Activated gamma-delta T cell treated with anti-CD3 and anti-CD28 coated beads, Interleukin-2, amount 50 U/mL, for 16 hours (primary cell): Measurements from ENCODE around the gene PRKAR2B.

Experiments
- DNase-seq: peaks from one replicate; pipeline ENCODE4 v3.0.0-alpha.2; 2020; ENCODE audit warnings: low read depth

The PRKAR2B gene

DNA sequence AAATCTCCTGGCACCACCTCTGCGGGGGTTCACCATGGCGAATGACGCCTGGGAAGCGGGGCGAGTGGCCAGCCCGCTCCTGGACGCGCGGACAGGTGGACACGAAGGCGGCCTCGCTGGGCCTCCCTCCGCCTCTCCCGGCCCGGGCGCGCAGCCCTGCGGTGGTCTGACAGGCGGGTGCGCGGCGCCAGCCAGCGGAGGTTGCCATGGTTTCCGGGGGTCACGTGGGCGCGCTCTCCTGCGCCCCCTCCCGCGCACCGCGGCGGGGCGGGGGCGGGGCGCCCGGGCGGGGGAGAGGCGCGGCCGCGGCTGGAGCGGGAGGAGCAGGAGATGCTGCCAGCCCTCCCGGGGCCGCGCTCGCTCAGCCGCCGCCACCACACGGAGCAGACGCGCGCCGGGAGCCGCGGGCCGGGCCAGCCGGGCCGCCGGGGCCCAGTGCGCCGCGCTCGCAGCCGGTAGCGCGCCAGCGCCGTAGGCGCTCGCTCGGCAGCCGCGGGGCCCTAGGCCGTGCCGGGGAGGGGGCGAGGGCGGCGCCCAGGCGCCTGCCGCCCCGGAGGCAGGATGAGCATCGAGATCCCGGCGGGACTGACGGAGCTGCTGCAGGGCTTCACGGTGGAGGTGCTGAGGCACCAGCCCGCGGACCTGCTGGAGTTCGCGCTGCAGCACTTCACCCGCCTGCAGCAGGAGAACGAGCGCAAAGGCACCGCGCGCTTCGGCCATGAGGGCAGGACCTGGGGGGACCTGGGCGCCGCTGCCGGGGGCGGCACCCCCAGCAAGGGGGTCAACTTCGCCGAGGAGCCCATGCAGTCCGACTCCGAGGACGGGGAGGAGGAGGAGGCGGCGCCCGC is at the start of gene PRKAR2B:
Gene PRKAR2B, plus strand, starts transcription at position 359 of the 848 bp plus-strand sequence. Its CDS starts 203 bp downstream, at position 562.
- peak; percentile 53 for DNase-seq

DNA sequence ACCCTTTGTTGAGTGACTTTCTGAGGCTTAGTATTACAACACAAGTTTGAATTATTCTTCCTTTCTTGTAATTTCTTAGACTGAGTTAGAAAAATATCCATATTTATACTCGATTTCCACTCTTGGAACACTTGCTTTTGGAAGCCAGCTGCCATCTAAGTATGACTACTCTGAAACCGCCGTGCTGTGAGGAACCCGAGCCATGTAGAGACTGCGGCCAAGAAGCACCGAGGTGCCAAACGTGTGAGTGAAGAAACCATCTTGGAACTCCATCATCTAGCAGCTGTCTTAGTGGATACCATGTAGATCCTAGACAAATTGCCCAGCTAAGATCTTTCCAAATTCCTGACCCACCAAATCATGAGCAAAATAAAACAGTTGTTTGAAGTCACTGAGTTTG is 49.7 kb upstream of the PRKAR2B start:
- DNase-seq, result no peak

DNA sequence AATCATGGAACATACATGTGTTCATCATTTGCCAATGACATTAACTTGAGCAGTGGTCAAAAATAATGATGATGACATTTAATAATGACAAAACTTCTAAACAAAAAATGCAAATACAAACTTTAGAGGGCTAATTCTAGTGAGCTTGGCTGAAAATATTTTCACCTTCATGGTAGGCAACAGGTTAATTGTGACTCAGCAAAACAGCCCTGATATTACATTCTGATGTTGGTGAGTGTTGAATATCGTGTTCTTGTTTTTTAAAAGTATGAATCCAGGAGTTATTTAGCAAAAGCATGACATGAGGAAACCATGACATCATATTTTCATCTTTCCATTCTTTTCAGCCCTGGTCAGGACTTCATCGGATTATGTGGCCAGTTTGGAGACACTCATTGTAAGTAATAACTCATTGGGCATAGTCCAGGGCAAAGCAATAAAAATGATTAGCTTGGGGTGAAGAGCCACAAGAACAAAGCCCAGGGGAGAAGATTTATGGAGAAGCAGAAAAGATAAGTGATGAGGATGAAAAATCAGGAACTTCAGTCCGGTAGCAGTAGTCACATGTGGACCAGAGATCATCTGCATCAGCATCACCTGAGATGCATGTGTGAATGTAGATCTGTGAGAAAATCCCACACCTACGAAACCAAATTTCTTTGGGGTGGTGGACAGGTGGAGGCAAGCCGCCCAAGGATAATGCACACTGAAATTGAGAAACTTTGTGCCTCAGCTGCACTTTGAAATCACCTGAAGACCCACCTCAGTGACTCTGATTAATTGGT is 46.8 kb upstream of the PRKAR2B start:
- DNase-seq, result no peak

DNA sequence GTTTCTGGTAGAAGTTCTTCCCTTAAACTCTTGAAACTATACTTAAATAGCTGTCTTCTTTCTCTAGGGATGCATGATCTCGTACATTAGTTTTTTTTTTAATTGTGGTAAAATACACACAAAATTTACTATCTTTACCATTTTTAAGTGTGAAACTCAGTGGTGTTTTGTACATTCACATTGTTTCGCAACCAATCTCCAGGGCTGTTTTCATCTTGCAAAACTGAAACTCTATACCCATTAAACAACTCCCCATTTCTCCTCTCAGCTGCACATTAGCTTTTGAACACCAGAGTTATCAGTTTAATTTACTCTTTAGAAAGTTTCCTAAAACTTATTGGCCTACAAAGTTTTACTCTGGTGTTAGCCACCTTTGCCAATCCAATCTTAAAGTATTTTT is 45.5 kb upstream of the PRKAR2B start:
- no peak for DNase-seq

DNA sequence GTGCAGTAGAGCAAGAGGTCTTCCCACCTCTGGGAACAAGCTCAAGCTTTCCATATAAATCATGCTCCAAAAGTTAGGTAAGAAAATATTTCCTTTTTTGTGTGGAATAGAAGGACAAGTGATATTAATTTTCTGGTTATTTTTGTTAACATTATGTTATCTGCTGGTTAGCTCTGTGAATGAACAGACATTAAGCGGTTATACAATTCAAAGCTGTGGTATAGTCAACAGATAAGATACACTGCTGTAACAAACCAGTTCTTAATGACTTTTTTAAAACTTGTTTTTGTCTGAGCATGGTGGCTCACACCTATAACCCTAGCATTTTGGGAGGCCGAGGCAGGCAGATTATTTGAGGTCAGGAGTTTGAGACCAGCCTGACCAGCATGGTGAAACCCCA is 43.0 kb upstream of the PRKAR2B start:
- no peak for DNase-seq

DNA sequence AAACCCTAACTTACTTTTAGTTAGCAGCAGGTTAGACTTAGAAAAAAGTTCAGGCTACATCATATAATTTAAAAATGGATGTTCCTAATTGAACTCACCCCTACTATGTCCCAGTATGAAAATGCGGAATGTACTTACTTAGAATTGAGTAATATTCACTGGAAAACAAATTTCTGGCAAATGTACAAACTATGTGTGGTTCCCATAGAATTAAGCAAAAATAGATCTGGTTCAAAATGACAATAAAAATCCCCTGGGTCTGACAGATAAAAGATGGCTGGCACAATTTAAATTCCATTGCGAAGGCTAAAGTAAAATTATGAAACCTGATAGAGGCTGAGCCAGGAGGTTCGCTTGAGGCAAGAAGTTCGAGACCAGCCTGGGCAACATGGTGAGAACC is 42.4 kb upstream of the PRKAR2B start:
- DNase-seq, result no peak

DNA sequence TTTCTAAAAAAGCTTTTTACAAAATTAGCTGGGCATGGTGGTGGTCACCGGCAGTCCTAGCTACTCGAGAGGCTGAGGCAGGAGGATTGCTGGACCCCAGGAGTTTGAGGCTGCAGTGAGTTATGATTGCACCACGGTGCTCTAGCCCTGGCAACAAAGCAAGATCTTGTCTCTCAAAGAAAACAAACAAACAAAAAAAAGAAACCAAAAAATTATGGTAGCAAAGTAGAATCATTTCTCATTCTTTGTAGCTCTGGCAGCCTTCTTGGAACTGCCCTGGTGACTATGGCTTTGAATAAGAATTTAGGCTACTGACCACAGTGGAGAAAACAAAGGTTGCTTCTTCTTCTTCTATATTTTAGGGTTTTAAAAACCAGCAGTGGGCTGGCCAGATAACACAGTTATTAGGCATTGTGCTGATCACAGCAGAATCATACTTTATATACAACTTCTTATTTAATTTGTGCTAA is 41.9 kb upstream of the PRKAR2B start:
- DNase-seq, result no peak

DNA sequence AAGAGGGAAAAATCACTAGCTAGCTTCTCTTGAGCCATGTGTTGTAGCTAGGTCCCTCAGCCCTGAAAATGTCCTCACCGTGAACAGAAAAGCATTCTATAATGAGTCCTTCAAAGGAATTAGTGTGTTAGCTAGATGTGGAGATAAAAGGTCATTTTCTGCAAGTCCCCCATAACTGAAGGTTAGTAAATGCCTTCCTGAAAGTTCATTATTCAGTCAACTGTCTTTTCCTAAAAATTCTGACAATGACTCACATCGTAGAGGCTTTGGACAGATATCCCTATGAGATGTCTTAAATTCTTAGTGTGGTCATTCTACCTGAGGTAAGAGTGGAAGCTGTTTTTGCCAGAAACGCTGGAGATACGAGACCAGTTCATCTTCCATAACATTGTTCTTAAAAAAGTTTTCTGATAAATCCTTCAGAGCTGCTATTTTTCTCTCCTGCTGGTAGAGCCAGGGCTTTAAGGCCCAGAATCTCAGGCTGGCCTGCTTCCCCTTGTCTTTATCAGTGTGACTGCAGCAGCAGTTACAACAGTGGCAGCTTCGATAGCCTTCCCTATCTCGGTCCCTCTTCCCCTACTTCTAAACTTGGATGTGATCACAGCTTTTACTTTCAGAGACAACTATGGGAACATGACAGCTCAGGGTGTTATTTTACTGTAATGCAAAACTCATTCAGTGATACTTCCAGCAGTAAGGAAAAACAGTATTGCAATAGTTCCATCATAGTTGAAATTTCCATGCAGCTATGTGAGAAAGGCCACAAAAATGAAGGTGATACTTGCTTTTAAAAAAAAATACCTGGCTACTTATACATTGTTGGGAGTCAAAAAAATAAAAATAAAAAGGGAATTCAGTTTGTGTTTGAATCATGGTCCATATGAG is 37.3 kb upstream of the PRKAR2B start:
- no peak for DNase-seq

DNA sequence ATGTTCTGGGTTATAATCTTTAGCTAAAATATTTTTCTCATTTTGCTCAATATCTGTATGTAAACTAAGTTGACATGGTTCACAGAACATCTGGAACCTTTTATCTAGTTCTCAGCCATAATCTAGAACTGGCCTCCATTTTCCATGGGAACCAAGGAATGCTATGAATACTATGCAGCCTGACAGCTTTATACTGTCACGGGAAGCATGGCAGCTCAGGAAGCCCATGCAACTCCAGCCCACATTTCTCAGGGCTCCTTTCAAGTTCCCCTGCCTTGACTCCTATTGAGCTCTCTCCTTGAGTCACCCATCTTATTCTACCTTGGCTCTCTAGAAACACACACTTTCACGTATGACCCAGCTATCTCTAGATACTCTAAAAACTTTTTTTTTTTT is 36.6 kb upstream of the PRKAR2B start:
- no peak for DNase-seq

DNA sequence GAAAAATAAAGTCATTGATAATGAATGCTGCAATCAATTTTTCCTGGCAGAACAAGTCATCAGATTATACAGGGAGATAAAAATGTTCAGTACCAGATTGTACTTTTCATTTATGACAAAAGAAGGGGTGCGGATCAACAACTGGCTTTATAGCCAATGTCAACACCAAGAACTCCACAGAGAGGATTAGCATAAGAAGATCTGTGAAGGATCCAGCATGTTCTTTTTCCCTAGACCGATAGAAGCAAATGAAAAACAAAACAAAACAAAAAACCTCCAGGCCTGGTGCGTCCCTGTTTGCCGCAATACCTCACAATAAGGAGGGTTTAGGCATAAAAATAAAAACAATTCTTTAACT is 34.7 kb upstream of the PRKAR2B start:
- no peak for DNase-seq

DNA sequence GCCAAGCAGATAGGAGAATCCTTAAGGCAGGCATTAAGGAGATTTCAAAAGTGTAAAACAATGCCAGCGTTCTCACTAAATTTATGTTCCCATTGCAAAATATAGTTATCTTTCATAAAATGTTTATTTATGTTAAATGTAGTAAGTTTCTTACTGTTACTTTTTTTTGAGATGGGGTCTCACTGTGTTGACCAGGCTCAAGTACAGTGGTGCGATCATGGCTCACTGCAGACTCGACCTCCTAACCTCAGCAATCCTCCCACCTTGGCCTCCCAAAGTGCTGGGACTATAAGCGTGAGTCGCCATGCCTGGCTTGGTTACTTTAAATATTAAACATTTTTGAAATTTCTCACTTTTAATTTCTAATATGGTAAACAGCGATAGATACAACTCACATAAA is 31.8 kb upstream of the PRKAR2B start:
- DNase-seq, result no peak

DNA sequence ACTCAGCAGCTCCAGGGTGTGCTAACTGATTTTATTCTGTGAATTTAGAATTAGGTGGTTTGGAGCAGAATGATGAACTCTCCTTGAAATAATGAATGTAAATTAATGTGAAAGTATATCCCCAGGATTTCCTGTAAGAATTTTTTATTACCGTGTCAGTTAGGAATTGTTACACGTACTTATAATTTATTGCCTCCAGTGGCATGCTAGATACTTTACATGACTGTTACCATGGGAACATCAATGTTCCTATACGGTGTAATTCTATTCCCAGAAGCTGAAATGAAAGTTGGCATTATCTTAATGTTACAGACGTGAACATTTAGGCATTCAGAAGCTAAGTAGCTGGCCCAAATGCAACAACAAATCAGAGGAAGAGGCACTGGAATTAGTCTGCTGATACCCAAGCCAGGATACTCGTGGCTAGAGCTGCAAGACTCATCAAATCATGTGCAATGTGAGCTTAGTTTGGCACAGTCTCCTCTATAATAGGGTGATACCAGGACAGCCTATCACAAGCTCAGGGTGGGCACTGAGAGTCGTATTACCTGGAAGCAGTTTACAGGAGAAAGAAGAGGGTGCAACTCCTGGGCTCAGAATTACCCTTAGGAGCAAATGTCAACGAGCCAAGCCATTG is 30.0 kb upstream of the PRKAR2B start:
- DNase-seq, result no peak

DNA sequence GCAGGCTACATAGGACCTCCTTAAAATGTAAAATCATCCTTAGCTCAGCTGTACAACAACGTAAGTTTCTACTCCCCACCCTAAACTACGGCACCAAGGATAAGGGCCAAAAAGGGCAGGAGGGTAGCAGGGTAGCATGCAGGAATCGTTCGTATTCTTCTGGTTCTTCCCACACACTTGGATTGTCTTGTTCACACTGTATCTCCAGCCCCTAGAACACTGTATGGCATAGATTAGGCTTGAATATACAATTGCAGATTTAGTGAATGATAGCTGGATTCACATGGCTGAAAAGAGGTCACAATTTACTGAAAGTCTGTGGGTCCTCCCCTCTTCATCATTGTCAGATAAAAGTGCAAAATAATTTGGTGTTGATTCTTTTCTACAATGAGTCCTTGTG is 28.2 kb upstream of the PRKAR2B start:
- no peak for DNase-seq

DNA sequence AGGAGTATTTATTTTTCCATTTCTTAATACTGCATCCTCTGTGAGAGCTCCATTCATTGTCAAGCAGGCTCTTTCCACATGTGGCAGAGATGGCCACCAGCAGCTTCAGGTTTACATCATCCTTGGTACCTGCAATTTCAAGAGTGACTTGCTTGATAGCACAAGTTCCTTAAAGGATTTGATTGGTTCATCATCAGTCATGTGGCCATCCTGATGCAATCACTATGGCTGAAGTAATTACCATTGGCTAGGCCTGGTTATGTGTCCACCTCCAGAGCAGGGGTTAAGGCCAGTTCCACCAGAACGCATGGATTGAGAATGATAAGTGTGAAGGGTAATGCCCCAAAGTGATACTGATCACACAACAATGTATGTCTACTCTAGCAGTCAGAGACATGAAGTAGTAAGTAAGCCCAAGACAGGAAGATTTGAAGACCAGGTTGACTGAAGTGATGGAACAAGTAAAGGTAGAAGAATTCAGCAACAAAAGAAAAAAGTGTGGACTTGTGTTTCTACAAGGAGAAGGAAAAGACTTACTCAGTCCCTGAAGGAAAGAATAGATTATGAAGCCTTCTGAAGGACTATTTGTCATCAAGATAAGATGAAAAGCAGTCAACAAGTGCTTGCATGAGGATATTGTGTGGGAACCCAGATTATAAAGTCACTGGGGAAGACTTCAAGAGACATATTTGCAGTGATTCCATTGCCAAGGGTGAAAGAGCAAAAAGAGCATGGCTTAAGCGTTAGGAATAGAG is 26.4 kb upstream of the PRKAR2B start:
- no peak for DNase-seq

DNA sequence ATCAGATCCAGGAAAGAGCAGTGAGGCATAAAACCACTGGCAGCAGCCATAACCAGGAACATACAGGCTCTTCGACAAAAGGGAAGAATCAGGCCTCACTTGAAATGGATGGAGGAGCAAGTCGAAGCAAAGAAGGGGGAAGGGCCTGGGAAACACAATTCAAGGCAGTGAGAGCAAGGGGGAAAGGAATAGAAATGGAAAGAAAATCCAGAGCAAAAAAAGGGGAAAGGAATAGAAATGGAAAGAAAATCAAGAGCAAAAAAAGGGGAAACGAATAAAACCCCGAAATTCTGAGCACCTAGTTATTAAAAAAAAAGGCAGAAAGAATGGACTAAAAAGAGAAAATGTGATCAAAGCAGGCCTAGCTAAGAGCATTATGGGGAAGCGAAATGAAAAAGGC is 24.1 kb upstream of the PRKAR2B start:
- no peak for DNase-seq

DNA sequence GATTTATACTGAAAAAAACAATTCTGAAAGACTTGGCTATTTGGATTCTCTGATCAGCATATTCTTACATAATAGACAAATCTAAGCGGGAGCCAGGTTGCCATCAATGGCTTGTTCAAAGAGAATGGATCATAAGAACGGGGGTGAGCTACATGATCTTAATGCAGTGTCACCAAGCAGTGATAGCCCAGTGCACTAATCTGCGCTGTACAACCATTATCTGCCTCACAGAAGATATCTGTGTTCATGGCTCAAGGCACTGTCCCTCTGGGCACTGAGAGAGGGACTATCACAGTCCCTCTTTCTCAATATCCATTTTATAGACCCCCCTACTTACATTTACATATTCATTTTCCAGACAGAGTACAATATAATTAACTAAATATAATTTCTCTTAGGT is 22.9 kb upstream of the PRKAR2B start:
- no peak for DNase-seq

DNA sequence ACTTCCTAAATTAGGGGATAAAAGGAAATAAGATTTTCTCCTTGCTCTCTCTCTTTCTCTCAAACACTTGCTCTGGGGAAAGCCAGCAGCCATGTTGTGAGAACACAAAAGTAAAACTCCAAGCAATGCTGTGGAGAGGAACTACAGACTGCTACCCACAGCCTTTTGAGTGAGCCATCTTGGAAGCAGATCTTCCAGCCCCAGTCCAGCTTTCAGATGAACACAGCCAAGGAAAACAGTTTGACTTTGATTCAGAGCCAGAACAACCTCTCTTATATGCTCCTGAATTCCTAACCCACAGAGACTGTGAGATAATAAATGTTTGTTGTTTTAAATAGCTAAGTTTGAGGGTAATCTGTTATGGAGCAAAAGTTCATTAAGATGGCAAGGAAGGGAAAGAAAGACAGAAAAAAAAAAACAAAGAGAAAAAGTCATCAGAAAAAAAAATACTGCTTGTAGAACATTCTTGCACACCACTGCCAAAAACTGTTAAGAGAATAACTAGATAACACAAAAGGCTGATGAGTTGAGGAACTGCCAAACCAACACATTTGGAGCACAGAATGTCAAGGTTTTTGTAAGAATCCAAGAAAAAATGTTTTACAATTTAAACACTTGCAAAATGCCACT is 20.9 kb upstream of the PRKAR2B start:
- DNase-seq, result no peak

DNA sequence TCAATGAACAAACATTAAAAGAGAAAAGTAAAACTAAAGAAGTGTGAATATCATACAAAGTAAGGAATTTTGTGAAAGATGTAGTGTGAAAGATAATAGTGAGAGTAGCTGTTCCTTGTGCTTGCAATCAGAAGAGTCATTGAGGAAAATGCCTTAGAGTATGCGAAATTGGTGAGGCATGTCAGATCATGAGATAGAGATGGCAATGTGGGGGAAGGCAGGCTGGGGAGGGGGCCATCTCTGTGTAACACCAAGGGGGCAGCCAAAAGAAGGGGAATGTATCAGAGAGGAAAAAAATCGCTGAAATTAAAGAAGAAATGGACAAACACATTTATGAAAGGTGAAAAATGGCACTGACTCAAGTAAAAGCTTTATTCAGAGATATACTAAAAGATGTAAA is 19.6 kb upstream of the PRKAR2B start:
- no peak for DNase-seq

DNA sequence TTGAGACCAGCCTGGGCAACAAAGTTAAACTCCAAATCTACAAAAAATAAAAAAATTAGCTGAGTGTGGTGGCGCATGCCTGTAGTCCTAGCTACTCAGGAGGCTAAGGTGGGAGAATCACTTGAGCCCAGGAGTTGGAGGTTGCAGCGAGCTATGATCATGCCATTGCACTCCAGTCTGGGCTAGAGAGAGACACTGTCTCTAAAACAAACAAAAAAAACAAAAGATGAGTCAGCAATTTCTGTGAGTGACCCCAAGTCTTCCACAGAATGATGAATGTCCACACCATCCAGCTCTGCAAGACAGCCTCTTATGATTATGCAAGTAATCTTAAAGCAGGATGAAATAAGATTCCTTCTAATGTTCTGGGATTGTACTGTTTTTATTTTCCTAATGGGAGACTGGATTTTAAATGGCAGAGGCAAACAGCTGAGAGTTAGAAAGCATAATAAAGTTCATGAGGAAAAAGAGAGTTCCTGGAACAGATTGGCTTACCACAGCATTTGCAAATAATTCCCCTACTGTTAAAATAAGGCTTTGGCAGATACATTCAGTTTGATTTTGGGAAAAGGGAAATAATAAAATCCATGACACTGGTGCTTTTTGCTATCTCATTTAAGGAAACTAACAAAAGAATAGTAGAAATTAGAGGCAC is 18.9 kb upstream of the PRKAR2B start:
- no peak for DNase-seq

DNA sequence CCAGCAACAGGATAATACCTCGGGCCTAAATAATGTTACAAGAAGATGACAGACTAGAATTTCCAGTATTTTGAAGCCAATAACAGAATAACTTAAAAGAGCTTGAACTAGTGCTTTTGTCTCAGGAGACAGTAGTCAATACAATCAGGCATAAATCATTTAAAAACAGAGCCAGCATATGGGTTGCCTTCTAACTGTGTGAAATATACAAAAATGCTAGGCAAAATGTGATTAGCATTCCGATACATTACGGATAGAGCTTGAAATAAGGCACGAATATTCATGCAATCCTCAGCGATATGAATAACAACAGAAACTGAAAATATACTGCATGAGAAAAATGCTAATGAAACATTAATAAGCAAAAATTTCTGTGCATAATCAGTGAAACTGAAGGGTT is 18.3 kb upstream of the PRKAR2B start:
- DNase-seq, result no peak
